Measurements from ENCODE around the gene FXR2.

Gene FXR2

DNA sequence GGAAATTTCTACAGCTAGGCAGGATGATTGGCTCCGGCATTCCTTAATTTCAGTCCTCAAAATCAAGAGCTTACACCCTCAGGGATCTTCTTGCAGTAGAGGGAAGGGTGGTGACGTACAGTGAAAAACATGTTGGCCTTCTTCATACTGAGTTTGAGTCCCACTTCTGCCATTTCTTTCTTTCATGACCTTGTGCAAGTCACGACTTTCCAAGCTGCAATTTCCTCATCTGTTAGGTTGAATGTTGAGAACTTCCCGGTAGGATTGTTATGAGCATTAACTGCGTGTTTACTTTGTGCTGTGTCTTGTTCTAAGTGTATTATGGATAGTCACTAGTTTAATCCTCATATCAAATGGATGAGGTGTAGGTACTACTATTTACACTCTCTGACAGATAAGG is 45.1 kb downstream of the FXR2 start:
- no peak for DNase-seq

DNA sequence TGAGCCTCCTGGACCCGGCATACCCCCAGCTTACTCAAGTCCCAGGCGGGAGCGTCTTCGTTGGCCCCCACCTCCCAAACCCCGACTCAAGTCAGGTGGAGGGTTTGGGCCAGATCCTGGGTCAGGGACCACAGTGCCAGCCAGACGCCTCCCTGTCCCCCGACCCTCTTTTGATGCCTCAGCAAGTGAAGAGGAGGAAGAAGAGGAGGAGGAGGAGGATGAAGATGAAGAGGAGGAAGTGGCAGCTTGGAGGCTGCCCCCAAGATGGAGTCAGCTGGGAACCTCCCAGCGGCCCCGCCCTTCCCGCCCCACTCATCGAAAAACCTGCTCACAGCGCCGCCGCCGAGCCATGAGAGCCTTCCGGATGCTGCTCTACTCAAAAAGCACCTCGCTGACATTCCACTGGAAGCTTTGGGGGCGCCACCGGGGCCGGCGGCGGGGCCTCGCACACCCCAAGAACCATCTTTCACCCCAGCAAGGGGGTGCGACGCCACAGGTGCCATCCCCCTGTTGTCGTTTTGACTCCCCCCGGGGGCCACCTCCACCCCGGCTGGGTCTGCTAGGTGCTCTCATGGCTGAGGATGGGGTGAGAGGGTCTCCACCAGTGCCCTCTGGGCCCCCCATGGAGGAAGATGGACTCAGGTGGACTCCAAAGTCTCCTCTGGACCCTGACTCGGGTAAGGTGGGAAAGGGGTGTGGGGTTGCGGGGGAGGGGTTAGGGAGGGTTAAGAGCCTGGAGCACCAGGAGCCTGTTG is 51.4 kb downstream of the FXR2 start:
- no peak for DNase-seq

DNA sequence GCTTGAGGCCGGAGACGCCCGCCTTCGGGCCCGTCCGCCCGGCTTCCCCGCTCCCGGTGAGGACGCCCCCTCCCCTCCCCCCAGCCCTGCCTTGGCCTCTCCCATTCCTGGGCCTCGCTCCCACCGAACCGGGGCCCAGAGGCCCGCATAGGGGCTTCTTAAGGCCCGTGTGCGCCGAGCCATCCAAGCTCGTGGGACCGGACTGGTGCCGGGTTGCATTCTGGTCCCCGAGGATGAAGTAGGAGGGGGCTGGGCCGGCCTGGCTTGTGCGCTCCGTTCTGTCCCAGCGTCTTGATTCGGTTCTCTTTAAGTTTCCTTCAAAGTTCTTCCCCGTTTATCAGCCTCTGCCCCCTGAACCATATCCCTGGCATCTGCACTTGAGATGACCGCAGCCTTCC is 52.5 kb downstream of the FXR2 start:
- no peak for DNase-seq

DNA sequence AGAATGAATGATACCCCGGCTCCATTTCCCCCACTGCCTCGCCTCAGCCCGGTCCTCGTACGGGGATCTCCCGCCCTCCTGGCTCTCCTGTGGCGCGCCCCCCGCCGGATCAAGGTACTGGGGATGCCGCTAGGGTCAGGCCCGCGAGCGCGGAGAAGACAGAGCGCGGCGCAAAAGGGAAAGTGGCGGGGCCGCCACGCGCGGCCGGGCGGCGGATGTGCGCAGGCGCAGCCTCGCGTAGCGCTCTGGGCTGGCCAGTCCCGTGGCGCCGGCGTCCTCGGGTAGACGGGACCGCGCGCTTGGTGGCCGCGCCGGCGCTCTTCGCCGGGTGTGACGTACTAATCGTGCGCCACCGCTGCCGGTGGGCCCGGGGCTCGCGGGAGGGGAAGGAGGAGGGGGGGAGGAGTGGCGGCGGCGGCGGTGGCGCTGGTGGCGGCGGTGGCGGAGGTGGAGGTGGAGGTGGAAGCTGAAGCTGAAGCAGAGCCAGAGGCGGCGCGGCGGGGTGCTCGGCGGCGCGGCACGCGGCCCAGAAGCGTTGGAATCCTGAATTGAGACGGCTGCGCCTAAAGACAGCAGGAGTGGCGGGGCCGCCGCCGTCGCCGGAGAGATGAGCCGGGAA is 53.0 kb downstream of the FXR2 start, which contains the start of gene SENP3:
Gene SENP3, plus strand, starts transcription at position 331 of the 619 bp plus-strand sequence. CDS start 1,158 bp downstream, outside the sequence.
- peak; percentile 92 to 94 for DNase-seq

DNA sequence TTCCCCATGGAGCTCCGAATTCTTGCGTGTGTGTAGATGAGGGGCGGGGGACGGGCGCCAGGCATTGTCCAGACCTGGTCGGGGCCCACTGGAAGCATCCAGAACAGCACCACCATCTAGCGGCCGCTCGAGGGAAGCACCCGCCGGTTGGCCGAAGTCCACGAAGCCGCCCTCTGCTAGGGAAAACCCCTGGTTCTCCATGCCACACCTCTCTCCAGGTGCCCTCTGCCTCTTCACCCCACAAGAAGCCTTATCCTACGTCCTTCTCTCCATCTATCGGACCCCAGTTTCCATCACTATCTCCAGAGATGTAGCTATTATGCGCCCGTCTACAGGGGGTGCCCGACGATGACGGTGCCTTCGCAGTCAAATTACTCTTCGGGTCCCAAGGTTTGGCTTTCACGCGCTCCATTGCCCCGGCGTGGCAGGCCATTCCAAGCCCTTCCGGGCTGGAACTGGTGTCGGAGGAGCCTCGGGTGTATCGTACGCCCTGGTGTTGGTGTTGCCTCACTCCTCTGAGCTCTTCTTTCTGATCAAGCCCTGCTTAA is 53.6 kb downstream of the FXR2 start:
- DNase-seq, result peak; percentile 86

DNA sequence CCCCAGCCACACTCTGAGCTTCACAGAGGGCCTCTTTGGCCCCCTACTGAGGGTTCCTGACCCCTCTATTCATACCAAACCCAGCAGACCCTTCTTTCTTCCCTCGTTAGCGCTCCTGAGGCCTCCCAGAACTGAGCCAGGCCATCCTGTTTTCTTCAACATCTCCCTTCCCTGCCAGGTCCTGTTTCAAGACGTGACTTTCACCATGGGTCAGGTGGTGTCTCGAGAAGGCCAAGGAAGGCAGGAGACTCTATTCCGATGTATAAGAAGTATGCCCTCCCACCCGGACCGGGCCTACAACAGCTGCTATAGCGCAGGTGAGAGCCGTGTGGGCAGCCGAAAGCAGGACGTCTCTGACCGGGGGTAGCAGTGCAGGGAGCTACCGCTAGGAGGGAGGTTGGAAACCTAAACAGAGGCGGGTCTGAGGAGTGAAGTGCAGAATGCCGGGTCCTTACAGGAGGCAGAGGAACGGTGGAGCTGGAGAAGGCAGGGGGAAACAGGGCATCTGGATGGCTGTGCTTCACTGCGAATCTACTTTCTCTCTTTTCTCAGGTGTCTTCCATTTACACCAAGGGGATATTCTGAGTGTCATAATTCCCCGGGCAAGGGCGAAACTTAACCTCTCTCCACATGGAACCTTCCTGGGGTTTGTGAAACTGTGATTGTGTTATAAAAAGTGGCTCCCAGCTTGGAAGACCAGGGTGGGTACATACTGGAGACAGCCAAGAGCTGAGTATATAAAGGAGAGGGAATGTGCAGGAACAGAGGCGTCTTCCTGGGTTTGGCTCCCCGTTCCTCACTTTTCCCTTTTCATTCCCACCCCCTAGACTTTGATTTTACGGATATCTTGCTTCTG is 54.3 kb downstream of the FXR2 start:
- peak; percentile 65 to 66 for DNase-seq

DNA sequence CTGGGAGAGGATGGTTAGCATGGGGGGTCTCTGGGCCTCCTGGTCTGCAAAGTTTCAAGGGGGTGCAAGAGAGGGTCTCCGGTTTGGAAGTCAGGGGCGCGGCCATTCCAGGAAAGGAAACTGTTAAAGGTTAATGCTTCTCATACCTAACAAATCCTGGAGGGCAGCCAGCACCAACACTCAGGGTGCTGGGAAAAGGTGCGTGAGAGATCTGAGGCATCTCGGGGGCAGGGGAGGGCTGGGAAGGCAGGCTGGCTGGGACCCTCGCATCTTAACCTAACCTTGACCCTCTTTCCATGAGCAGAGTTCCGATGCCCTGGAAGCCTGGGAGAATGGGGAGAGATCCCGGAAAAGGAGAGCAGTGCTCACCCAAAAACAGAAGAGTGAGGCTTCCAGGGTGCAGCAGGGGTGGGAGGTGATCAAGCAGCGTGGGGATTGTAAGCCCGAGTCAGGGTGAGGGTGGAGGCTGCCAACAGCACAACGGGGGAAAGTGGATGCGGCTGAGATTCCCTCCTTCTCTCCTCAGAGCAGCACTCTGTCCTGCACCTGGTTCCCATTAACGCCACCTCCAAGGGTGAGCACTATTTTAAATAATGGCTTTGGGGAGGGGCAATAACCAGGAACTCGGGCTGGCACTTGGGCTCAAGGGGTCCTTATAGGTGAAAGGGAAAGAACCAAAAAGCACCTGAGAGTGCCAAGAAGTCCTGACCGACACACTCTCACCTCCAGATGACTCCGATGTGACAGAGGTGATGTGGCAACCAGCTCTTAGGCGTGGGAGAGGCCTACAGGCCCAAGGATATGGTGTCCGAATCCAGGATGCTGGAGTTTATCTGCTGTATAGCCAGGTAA is 55.2 kb downstream of the FXR2 start:
- DNase-seq, result no peak

DNA sequence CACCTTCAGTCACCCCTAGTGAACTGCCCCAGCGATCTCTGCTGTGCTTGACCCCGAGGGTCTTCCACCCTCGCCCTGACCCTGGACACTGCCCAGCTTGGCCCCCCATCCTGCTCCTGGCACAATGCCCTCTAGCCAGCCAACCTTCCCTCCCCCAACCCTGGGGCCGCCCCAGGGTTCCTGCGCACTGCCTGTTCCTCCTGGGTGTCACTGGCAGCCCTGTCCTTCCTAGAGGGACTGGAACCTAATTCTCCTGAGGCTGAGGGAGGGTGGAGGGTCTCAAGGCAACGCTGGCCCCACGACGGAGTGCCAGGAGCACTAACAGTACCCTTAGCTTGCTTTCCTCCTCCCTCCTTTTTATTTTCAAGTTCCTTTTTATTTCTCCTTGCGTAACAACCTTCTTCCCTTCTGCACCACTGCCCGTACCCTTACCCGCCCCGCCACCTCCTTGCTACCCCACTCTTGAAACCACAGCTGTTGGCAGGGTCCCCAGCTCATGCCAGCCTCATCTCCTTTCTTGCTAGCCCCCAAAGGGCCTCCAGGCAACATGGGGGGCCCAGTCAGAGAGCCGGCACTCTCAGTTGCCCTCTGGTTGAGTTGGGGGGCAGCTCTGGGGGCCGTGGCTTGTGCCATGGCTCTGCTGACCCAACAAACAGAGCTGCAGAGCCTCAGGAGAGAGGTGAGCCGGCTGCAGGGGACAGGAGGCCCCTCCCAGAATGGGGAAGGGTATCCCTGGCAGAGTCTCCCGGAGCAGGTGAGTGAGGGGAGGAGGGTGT is 56.0 kb downstream of the FXR2 start, which contains the start of gene TNFSF13:
Gene TNFSF13, plus strand, starts transcription at position 207 of the 776 bp plus-strand sequence. Its CDS starts 290 bp downstream, at position 497.
- no peak for DNase-seq

DNA sequence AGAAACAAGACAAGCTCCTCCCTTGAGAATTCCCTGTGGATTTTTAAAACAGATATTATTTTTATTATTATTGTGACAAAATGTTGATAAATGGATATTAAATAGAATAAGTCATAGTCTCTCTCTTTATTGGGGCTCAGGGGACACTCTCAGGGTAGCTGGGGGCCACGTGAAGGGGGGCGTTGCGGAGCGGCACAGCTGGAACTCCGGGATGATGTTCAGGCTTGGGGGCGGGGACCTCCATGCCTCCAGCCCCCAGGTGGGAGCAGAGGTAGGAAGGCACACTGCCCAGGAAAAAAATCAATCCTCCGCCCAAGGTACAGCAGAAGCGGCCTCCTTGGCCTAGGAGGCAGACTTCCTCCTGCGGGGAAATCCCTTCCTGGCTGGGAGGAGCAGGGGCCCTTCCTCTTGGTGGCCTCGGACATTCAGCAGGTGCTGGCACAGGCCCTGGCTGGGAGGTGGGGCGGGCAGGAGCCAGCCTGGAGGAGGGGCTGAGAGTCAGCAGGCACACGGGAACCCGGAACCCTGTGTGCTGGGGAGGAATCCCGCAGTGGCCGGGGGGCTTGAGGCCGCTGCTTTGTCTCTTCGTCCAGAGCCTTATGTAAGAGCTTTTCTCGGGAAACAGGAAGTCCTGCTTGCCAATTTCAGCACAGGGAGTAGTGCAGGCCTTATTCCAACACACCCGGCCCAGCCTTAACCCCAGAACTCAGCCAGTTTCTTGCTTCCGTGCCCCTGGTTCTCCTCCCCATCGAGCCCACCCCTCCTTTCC is 56.7 kb downstream of the FXR2 start:
- peak in 1 of 2 donors; percentile 75 for DNase-seq

DNA sequence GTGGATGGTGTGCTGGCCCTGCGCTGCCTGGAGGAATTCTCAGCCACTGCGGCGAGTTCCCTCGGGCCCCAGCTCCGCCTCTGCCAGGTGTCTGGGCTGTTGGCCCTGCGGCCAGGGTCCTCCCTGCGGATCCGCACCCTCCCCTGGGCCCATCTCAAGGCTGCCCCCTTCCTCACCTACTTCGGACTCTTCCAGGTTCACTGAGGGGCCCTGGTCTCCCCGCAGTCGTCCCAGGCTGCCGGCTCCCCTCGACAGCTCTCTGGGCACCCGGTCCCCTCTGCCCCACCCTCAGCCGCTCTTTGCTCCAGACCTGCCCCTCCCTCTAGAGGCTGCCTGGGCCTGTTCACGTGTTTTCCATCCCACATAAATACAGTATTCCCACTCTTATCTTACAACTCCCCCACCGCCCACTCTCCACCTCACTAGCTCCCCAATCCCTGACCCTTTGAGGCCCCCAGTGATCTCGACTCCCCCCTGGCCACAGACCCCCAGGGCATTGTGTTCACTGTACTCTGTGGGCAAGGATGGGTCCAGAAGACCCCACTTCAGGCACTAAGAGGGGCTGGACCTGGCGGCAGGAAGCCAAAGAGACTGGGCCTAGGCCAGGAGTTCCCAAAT is 57.4 kb downstream of the FXR2 start:
- DNase-seq, result no peak

DNA sequence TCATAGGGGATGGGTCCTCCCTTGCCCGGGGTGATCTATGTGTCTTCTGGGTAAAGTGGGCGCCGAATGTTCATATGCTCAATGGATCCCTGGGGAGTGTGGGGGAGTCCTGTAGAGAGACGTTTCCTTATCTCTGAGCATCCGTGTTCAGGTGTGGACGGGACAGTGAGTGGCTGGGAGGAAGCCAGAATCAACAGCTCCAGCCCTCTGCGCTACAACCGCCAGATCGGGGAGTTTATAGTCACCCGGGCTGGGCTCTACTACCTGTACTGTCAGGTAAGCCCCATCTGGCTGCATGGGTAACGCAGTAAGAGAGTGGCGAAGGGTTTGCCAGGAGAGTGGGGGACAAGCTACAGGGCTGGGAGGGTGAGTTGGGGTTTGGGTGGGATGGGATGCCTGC is 58.1 kb downstream of the FXR2 start:
- DNase-seq, result no peak

DNA sequence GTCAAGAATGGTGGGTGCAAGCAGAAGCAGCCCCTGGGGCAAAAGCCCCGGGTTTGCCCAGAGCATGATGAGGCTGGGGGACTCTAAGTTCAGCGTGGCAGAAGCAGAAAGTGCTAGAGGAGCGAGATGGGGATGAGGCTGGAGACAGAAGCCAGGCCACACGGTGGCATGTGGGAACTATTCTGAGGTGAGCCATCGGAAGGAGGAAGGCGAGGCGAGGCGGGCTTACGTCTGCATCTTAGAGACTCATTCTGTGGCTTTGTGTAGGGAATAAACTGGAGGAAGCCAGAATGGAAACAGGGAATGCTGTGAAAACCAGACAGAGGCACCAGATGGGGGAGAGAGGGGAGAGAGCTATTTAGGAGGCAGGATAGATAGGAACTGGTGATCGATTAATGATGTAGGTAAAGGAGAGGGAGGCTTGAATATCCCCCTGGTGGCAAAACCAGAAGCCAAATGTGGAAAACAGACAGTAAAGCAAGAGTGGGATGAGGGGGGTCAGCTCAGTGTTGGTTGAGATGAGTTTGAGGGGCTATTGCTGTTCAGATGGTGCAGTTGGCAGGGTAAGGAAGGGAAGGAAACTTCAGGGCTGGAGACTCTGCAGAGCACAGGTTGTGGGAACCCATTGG is 59.3 kb downstream of the FXR2 start:
- DNase-seq, result no peak

DNA sequence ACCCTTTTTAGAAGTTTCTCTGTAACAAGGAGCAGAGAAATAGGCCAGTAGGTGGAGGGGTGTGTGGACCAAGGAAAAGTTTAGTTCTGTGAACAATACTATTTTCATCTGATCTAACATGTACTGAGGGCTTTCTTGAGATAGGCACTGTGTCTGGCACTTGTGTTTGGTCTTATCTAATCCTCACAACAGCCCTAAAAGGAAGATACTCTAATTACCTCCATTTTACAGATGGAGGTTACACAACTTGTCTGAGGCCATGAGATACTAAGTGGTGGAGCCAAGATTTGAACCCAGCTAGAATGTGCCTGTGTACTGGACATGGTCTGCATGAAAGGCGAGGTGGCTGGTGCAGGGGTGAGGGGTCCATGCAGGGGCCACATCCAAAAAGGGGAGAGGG is 61.3 kb downstream of the FXR2 start:
- DNase-seq, result no peak

DNA sequence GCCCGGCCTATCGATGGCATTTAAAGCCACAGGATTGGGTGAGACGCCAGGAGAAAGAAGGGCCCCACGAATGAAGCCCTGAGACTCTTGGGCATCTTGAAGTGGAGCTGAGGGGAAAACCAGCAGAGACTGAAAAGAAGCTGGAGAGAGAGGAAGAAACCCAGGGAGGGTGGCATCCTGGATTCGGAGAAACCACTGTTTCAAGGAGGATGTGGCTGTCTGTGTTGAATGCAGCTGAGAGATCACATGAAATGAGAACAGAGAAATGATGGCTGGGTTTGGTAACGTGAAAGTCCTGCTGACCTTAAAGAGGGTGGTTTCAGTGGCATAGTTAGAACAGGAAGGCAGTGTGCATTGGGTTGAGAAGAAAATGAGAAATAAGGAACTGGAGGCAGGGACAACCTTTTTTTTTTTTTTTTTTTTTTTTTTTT is 62.1 kb downstream of the FXR2 start:
- peak; percentile 51 to 63 for DNase-seq

DNA sequence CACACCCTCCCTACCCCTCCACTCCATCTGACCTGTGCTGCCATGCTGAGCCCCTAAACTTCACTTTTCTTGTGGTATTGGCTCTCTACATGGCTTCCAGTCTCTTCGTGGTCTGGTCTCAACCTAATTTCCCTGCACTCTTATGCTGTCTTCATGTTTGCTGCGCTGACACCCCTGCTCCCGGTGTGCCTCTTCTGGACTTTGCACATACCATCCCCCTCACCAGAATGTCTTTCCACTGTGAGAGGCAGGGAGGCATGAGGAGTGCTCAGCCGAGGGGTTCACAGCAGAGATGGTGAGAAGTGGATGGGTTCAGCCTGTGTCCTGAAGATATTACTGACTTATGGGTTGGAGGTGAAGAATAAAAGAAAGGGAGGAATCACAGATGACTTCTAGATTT is 63.3 kb downstream of the FXR2 start:
- no peak for DNase-seq

DNA sequence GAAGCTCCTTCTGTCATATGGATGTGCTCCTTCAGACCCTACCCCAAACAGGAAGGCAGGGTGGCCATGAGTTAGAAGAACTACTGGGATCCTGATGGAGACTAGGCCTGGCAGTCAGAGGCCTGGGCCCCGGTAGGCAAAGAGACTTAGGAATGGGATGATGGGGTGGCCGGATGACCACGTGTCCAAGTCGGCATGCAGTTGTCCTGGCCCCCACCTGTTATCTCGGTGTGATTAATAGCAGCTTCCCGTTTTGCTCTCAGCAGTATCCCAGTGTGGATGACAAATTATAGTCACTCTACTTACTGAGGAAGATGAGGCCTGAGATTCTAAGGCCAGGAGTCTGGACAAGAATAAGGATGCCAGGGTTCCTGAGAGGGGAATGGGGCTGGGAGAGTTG is 64.4 kb downstream of the FXR2 start:
- no peak for DNase-seq

DNA sequence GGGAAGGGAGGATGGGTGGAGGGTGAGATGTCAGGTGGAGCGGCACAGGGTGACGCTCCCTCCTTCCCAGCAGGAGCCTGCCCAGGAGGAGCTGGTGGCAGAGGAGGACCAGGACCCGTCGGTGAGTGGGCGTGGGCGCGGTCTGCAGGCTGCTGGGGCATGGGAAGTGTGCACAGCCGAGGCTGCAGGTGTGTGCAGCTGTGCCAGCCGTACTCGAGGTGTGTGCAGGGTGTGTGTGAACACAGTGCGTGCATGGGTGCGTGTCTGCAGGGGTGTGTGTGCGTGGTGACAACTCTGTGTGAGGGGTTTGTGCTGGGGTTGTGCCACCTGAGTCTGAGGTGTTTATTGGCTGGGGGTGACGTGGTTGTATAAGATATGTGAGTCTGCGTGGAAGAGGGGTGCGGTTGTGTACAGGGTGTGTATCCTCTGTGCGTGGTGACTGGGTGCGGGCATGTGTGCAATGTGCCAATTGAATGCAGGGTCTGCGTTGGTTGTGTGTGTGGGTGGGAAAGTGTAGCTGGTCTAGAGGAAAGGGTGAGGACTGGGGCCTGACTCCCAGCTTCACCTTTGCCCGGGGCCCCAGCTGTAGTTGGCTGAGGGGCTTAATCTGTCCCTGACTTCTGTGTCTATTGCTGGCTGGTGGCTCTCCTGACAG is 65.2 kb downstream of the FXR2 start:
- peak; percentile 39 to 47 for DNase-seq

DNA sequence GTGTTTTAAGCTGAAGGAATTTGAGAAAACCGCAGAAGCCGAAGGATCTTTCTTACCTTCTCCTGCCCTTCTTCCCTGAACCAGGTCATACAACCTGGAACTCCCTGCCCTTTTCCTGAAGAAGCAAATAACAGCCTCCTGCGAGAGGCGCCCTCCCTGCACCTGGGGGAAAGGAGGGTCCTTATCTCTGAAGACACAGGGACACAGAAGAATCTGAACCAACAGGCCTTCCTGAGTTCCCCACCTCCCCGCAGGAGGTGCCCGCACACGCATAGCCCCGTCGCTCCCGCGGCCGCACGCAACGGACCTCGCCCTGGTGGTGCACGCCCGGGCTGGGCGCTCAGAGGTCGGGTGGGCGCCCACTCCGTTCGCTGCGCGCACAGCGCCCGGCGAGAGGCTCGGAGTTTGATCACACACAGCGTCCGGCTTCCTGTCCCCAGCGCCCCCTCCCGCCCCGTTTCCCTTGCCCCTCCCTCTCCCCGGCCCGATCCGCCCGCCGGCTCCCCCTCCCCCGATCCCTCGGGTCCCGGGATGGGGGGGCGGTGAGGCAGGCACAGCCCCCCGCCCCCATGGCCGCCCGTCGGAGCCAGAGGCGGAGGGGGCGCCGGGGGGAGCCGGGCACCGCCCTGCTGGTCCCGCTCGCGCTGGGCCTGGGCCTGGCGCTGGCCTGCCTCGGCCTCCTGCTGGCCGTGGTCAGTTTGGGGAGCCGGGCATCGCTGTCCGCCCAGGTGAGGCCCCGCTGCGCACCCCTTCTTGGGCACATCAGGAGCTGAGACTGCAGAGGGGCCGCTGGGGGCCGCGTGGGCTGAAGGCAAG is 65.9 kb downstream of the FXR2 start, which contains the start of gene TNFSF12:
Gene TNFSF12, plus strand, starts transcription at position 474 of the 816 bp plus-strand sequence. Its CDS starts 96 bp downstream, at position 570.
- DNase-seq, result peak; percentile 41 to 61

Data from CD4-positive, alpha-beta T cell treated with Interleukin-4 for 1 hour (primary cell).